ENCODE results near the gene SYT5.

DNA sequence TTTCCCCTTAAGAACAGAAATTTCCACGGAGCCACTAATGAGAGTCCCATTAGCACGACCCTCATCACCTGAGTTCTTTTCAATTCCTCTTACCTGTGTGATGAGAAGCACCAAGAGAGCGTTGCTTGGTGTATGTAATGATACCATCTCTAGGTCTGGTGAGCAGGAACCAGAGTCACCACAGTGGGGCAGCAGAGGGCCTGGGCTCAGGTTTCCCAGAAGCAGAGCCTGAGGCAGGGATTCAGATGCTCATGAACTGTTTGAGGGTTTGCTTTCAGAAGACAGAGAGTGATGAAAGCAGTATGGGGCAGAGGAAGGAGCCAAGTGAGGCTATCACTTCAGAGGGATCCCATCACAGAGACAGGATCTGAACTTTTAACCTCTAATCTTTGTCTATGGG, 32.4 kb upstream of the SYT5 start:
- TF ChIP-seq CTCF (IDR thresholded peaks at IDR 0.05) (peak in 4 of 6 experiments; percentile 32 to 66 (median 62)), POLR2A (IDR thresholded peaks at IDR 0.05) (no peak)
